Uterus (tissue), 4 donors: Measurements from ENCODE around the gene GDPD3. TPM values are rescaled to one million over a fixed set of nuclear protein-coding genes. Genes with fewer than 3 reads are reported as not detected.

ENCODE experiments used
- DNase-seq, 2 donors: peaks; one replicate each; pipeline ENCODE4 v3.0.0-alpha.2; 2019 to 2020
- H3K27ac ChIP-seq, 2 donors: fragments of 200-600 bp; sonication (generic); 1 replicate in 1 of 2; 2 replicates in 1 of 2; pipeline ENCODE4 v1.5.1; 2016 to 2018
- H3K27me3 ChIP-seq, 2 donors: fragments of 200-600 bp; sonication (generic); one replicate each; pipeline ENCODE4 v1.5.1; 2018 to 2019; ENCODE audit warnings: control low read depth in 1 of 2
- H3K36me3 ChIP-seq, 2 donors: fragments of 200-600 bp; sonication (generic); one replicate each; pipeline ENCODE4 v1.5.1; 2019; ENCODE audit warnings: control low read depth in 1 of 2
- H3K4me1 ChIP-seq, 2 donors: fragments of 200-600 bp; sonication (generic); one replicate each; pipeline ENCODE4 v1.5.1; 2018 to 2019; ENCODE audit warnings: control low read depth in 1 of 2
- H3K4me3 ChIP-seq, 2 donors: fragments of 200-600 bp; sonication (generic); 1 replicate in 1 of 2; 2 replicates in 1 of 2; pipeline ENCODE4 v1.5.1; 2018 to 2019; ENCODE audit warnings: mild to moderate bottlenecking in 1 of 2
- H3K9me3 ChIP-seq, 2 donors: fragments of 200-600 bp; sonication (generic); one replicate each; pipeline ENCODE4 v1.5.1; 2019; ENCODE audit warnings: control low read depth in 1 of 2
- POLR2A ChIP-seq, 2 donors: fragments of 450-650 bp; IDR thresholded peaks; one replicate each; pipeline ENCODE4 v1.6.1; 2016; ENCODE audit warnings: antibody characterized with exemption in 2 of 2, mild to moderate bottlenecking in 1 of 2, moderate library complexity in 1 of 2
- intact Hi-C: fragments of 100-400 bp; cut with DNase I; formaldehyde crosslinking; loops from one replicate; pipeline ENCODE4 v1.15.1; 2023; ENCODE audit warnings: low total_unique reads
- total RNA-seq, 4 donors: library from RNA; depleted of rRNA in 3 of 4; stranded (reverse); fragments of >200 nt in 3 of 4; gene quantifications; one replicate each; pipeline versions ENCODE4 v1.1.0 to v1.2.4, GENCODE V29; 2014 to 2023
- TF ChIP-seq, protein P1 (sequence below), 4 experiments: fragments of 200-600 bp in 2 of 4; fragments of 450-650 bp in 2 of 4; sonication (generic) in 2 of 4; IDR thresholded peaks; one replicate each; pipeline ENCODE4 v1.5.1; 2016 to 2019; ENCODE audit warnings: antibody characterized with exemption in 4 of 4, mild to moderate bottlenecking in 2 of 4, moderate library complexity in 1 of 4
- donor health status: DM: yes; HTN: yes; CAD: no.

GDPD3 gene
- total RNA-seq, 4 donors from 2014 or later = 1.4 to 16.7 (median 2.3) TPM; not detected in 1

- peaks cover 0 to 25% of the 10 kb centered on the region in 2 donors for H3K4me1 ChIP-seq
- peak; percentile 41 to 52 for TF ChIP-seq POLR2A (IDR thresholded peaks at IDR 0.05)
- TF ChIP-seq, protein P1, sequence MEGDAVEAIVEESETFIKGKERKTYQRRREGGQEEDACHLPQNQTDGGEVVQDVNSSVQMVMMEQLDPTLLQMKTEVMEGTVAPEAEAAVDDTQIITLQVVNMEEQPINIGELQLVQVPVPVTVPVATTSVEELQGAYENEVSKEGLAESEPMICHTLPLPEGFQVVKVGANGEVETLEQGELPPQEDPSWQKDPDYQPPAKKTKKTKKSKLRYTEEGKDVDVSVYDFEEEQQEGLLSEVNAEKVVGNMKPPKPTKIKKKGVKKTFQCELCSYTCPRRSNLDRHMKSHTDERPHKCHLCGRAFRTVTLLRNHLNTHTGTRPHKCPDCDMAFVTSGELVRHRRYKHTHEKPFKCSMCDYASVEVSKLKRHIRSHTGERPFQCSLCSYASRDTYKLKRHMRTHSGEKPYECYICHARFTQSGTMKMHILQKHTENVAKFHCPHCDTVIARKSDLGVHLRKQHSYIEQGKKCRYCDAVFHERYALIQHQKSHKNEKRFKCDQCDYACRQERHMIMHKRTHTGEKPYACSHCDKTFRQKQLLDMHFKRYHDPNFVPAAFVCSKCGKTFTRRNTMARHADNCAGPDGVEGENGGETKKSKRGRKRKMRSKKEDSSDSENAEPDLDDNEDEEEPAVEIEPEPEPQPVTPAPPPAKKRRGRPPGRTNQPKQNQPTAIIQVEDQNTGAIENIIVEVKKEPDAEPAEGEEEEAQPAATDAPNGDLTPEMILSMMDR (IDR thresholded peaks at IDR 0.05) = peak; percentile 68 to 99 (median 92)
- DNase-seq = peak; percentile 87 to 93
- H3K9me3 ChIP-seq = no peaks in the 10 kb centered on the region
- H3K36me3 ChIP-seq = no peaks in the 10 kb centered on the region
- H3K27me3 ChIP-seq = no peaks in the 10 kb centered on the region
- H3K27ac ChIP-seq = peak within 1 kb of the TSS; percentile 74 to 91
- peak within 1 kb of the TSS; percentile 31 to 40 for H3K4me3 ChIP-seq
- intact Hi-C loops = no loop called here
These were observed 21.6 kb downstream of the GDPD3 start, which contains the start of gene TBX6 for GRCh38 chr16:30091474-30092372. TBX6 (minus strand) TSS chr16:30091924; CDS start chr16:30091193, 731 bp downstream.

DNA sequence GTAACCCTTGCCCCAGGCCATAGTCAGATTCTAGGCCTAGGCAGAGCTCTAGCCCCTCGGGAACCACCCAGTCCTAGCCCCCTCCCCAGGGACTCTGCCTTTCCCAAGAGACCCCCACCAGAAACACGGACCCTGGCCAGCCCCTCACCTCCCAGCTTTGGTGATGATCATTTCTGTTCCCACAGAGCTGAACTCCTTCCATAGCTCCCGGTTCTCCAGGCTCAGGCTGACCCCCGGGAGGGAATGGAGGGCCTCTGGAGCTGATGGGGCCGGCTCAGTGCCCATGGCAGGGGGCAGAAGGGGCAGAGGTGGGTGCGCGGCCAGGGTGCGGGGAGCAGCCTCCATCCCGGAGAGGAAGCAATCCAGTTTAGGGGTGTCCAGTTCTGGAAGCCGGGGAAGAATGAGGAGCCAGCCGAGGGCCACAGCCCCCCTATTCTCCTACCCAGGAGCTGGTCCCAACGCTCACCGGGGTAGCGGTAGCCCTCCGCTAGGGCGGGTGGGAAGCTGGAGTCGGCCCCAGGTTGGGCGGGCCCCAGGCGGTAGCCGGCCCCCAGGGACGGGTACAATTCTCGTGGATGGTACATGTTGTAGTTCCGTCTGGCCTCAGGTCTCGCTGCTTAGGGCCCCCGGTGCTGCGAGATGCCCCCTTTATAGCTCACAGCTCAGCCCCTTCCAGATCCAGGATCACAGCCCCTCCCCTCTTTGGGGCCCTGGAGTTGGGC, 22.6 kb downstream of the GDPD3 start:
- H3K27ac ChIP-seq = peak overlapping the region; percentile 74 to 91
- no peaks in the 10 kb centered on the region for H3K27me3 ChIP-seq
- TF ChIP-seq, protein P1 (IDR thresholded peaks at IDR 0.05) = no peak
- no peak for TF ChIP-seq POLR2A (IDR thresholded peaks at IDR 0.05)
- no peaks in the 10 kb centered on the region for H3K36me3 ChIP-seq
- peaks cover 0 to 25% of the 10 kb centered on the region in 2 donors for H3K4me1 ChIP-seq
- H3K4me3 ChIP-seq = no peak overlapping the region
- intact Hi-C loops = no loop called here
- DNase-seq = no peak
- no peaks in the 10 kb centered on the region for H3K9me3 ChIP-seq

DNA sequence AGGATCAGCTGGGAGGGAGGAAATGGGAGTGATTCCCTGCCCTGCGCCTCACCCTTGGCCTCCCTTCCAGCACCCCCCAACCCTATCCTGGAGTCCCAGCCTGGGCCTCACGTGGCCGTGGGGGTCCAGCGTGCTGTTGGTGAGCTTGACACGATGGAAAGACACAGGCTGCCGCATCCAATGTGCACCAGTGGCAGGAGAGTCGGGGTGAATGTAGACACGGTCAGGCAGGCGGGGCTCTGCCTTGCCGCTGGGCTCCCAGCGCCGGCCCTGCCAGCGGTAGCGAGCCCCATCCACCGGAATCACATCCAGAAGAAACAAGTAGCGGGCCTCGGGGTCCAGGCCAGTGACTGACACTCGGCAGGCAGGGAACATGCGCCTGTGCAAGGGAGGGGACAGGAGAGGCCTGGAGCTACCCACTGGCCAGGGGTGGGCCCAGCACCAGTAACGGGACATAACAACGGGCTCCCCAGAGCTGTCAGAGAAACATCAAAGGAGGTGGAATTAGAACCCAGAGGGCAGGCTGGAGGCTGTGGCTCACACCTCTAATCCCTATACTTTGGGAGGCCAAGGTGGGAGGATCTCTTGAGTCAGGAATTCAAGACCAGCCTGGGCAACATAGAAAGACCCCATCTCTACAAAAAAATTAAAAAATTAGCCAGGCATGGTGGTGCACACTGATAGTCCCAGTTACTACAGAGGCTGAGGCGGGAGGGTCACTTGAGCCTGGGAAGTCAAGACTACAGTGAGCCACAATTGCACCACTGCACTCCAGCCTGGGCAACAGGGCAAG, 24.3 kb downstream of the GDPD3 start:
- H3K9me3 ChIP-seq = no peaks in the 10 kb centered on the region
- no peak for DNase-seq
- intact Hi-C loops = loop anchor here (5.0 kb wide), 1 partner anchor 52 kb away; no protein-coding TSS in a partner anchor
- no peaks in the 10 kb centered on the region for H3K36me3 ChIP-seq
- TF ChIP-seq, protein P1 (IDR thresholded peaks at IDR 0.05) = no peak
- no peak for TF ChIP-seq POLR2A (IDR thresholded peaks at IDR 0.05)
- no peaks in the 10 kb centered on the region for H3K27me3 ChIP-seq
- H3K4me1 ChIP-seq = peaks cover 0 to 16% of the 10 kb centered on the region in 2 donors
- H3K4me3 ChIP-seq = no peak overlapping the region
- H3K27ac ChIP-seq = no peak overlapping the region

- H3K36me3 ChIP-seq = no peaks in the 10 kb centered on the region
- intact Hi-C loops = loop anchor here (5.0 kb wide), 1 partner anchor 51 kb away; no protein-coding TSS in a partner anchor
- TF ChIP-seq POLR2A (IDR thresholded peaks at IDR 0.05) = no peak
- TF ChIP-seq, protein P1 (IDR thresholded peaks at IDR 0.05) = no peak
- no peak overlapping the region for H3K4me3 ChIP-seq
- peaks cover 0 to 16% of the 10 kb centered on the region in 2 donors for H3K4me1 ChIP-seq
- no peaks in the 10 kb centered on the region for H3K9me3 ChIP-seq
- no peak overlapping the region for H3K27ac ChIP-seq
- DNase-seq = no peak
- no peaks in the 10 kb centered on the region for H3K27me3 ChIP-seq
These were observed 25.0 kb downstream of the GDPD3 start for GRCh38 chr16:30088237-30088831.
